ENCODE measurements around the gene SQOR.

DNA sequence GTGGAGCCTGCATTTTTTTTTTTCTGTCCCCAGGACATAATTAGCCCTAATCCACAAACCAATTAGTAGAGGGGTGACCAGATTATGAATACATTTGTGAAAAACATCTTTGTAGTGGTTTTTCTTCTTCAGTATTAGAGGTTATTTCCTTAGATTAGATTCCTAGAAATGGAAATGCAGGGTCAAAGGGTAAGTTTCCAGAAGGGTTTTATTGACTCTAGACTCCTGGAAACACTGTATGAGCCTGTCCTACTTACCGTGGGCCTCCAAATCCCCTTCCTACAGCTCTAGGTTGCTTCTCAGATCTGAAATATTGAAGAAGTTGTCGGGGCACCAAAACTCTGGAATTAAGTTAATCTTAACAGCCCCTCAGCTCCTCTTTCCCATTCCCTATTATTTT, 22.4 kb downstream of the SQOR start:
- TF ChIP-seq, protein P1, sequence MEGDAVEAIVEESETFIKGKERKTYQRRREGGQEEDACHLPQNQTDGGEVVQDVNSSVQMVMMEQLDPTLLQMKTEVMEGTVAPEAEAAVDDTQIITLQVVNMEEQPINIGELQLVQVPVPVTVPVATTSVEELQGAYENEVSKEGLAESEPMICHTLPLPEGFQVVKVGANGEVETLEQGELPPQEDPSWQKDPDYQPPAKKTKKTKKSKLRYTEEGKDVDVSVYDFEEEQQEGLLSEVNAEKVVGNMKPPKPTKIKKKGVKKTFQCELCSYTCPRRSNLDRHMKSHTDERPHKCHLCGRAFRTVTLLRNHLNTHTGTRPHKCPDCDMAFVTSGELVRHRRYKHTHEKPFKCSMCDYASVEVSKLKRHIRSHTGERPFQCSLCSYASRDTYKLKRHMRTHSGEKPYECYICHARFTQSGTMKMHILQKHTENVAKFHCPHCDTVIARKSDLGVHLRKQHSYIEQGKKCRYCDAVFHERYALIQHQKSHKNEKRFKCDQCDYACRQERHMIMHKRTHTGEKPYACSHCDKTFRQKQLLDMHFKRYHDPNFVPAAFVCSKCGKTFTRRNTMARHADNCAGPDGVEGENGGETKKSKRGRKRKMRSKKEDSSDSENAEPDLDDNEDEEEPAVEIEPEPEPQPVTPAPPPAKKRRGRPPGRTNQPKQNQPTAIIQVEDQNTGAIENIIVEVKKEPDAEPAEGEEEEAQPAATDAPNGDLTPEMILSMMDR (conservative IDR thresholded peaks at IDR 0.05; ENCODE audit: low read depth, low read length) = no peak
- no peak for TF ChIP-seq EZH2 (IDR thresholded peaks at IDR 0.05; ENCODE audit: borderline replicate concordance, low read depth, low read length, poor library complexity, severe bottlenecking)
